Fibroblast of skin of right biceps (primary cell): Measurements from ENCODE around the gene ABLIM1.
A peak's percentile ranks its signal among the peaks of the same experiment; 100 is the strongest.

Experiments used
- DNase-seq: peaks from one replicate; pipeline ENCODE4 v3.0.0-alpha.2; 2013

ABLIM1 gene

DNA sequence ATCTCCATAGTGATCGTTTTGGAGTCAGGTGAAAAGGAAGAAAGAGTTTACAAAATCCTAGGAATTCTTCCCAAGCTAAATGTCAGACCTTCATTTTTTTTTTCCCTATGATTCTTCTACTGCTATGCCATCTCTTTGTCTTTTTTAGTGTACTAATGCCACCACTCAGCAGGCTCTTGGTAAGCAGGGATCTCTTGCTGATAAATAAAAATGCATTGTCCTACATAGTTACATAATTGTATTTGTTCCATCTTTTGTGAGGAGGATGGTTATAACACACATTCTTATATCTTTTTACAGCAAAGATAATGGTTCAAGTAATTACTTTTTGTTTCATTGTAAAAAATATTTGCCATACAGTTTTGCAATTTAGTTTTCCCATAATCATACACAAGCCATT lies 217.0 kb downstream of the ABLIM1 start:
- DNase-seq, result no peak

DNA sequence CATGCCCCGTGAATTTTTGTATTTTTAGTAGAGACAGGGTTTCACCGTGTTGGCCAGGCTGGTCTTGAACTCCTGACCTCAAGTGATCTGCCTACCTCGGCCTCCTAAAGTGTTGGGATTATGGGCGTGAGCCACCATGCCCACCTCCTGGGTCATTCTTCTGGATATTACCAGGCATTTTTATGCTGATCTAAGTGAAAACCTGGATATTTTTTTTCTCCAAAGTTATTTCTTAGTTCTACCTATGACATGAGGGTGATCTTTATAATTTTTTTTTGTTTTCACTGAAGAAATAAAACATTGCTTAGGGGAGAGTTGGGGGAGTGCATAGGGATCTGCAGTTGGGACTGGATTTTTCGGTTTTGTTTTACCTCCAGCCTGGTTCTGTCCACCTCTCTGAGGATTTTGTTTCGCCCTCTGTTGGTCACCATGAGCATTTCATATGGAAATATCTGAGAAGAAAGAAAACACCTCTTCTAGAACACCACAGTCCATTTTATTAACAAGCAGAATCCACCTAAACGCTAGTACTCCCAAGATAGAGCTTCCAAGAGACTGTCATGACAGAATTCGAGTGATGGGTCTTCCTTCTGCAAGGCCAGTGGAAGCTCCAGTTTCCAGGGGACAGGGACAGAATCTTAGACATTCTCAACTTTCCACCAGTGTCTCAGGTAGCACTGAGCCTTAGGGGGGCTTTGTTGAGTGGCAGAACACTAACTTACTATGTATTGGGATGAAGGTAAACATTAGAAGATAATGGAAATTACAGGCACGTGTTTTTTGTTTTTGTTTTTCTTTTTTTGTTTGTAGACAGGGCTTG lies 220.4 kb downstream of the ABLIM1 start:
- peak; percentile 4 for DNase-seq

DNA sequence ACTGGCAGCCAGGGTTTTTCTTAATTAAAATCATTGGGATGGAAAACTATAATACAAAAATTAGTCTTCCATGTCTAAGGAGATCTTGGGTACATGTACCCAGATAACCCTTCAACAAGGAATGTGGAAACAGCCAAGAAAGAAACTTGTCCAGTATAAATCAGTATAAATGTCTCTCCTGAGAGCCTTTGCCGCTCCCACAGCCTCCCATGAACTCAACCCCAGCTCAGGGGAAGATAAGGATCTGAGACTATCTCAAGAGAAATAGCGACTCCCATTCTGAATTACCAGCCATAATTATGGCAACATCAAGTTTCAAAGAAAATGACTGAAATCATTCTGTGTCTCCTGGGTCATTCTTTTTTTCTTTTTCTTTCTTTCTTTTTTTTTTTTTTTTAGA lies 221.1 kb downstream of the ABLIM1 start:
- DNase-seq, result no peak

DNA sequence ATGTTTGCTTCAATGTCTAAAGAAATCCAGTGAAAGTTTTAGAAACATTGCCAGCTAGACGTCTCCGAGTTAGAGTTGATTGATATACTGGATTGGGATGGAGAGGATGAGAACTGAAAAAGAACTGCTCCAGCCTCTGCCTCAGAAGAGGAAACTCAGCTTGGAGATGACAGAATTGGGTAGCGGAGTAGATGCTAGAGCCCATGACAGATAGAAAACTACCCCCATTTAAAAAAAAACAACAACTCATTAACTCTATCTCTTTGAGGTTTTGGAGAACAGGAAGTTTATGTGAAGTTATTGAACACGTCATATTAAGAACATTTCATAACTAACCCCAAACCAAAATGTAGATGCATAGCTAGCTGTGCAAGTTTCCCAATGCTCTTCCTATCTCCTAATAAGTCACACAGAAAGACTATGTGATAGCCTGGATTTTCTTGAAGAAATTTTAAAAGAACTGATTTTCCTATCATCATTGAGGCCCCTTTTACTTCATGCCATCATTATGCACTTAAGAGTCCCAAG lies 225.4 kb downstream of the ABLIM1 start:
- DNase-seq, result no peak

DNA sequence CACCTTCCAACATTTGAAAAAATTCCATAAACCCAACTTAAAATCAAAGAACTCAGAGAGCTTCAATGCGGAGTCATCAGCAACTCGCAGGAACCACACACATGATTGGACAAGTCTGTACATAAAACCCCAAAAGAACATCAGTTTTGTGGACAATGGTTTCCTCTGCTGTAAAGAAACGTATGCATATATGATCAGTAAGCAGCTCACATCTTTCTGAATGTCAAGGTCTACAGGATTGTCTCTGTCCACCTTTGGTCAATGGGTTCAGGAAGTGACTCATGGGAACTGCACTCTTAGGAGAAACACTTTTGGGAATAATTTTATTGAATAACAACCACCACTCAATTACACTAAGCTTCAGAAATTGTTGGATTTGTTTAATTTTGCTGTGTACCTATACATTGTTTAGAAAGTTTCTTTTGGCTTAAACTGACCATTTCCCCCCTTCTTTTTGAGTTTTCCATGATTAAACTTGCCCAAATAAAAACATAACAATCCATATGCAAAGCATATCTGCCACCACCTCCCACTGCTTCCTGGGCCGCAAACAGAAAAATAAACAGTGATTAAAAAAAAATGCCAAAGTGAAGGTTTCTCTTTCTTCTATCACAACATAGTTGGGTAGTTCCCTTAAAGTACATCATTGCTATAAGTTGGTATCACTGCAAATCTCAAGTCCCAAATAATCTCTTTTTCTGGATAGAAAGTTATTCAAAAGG lies 226.5 kb downstream of the ABLIM1 start:
- DNase-seq, result no peak

DNA sequence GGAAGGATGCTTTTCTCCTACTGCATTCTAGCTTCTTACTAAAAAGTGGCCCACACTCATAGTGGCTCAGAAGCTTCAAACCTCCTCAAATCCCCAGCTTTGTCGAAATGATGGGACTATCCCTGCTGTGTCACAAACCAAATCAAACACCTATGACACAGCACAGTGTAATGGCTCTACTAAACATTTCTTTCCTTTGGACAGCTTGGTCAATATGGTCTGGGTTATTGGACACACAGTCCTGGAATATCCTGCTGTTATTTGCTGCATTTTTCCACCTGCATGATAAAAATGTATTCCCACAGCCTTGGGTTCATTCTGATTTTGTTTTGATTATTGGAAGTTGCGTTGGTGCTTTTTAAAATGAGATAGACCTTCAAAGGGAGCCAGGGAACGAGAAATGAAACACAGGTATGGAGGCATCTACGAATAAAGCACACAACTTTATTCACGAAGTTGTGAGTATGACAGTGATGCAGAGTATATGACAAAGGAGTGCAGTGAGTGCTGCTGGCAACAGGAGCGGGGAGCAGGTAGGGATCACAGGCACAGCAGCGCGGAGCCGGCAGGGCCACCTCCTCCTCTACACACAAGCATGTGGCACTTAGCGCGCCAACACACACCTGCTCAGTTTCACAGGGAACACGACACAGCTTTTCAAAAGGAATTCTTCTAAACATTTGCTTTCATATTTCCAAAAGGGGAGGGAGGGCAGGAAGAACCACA lies 227.2 kb downstream of the ABLIM1 start:
- no peak for DNase-seq

DNA sequence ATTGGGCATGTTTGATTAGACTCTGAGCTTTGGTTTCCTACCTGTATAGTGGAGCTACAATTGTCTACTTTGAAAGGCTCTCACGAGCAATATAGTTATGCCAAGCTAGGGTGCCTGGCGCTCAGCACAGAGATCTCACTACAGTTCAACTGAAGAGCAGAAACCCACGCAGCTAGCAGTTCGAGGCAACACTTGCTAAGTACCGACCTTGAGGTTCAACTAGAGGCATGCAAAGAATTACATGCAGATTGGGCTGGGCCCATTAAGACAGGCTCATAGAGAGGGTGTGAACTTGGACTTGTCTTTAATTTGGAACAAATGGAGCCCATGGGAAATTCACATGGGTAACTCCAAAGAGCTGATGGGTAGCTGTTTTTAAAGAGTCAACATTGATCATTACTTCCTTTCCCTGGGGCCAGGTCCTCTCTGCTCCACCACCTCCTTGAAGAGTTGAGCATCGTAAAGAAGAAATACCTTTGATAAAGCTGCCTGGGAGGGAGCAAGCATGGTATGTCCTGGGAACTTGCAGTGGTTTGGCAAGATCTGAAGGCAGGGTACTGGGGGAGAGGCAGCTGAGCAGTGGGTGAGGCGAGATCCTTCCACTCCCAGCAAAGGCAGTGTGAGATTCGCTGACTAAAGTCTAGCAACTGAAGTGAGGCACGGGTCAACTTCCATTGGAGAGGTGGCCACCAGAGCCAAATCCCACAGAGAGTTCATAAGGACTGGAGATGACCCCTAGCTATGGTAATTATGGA lies 228.3 kb downstream of the ABLIM1 start:
- DNase-seq, result no peak

DNA sequence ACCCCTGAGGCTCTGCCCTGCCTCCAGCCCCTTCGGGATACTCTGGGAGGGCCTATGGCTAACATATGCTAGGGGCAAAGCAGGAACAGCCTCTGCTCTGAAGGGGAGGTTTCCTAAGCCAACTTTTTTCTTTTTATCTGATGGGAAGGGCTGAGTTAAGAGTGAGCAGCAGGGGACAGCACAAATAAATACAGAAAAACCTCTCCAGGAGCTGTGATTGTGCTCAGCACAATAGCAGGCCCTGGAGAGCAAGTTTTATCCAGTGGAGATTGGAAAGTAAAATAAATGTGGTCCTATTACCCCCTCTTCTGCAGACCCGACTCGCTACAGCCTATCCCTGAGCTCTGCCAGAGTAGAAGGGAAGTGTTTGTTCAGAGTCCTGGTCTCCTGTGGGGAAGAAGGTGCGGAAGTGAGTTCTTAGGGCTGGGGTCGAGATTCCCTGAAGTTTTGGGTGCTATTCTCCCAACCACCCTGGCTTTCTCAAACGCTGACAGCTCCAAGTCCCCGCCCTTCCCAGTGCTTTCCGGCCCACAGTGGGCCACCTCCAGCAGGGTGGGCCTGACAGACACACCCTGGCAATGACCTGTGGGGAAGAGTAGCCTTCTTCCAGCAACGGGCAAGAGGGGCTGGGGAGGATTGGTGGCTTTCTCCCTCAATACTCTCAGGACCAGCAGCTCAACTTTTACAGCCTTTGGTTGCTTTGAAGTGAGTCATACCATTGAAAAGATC lies 230.8 kb downstream of the ABLIM1 start:
- DNase-seq, result no peak

DNA sequence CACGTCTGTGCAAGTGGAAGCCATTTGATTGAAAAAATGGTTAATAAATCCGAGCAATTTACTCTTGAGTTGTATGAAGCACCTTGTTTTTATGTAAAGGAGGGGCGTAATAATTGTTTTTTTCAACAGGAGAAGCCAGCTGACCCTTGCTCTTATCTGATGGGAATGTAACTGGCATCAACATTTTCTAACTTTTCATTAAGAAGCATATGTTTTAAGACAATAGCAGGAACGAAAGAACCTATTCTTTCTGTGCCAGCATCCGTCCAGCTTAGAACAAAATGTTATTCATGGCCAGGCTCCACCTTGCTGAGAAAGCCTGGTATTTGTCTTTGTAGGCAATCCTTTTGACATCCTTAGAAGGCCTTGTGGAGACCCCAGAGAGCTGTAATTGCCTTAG lies 231.6 kb downstream of the ABLIM1 start:
- no peak for DNase-seq

DNA sequence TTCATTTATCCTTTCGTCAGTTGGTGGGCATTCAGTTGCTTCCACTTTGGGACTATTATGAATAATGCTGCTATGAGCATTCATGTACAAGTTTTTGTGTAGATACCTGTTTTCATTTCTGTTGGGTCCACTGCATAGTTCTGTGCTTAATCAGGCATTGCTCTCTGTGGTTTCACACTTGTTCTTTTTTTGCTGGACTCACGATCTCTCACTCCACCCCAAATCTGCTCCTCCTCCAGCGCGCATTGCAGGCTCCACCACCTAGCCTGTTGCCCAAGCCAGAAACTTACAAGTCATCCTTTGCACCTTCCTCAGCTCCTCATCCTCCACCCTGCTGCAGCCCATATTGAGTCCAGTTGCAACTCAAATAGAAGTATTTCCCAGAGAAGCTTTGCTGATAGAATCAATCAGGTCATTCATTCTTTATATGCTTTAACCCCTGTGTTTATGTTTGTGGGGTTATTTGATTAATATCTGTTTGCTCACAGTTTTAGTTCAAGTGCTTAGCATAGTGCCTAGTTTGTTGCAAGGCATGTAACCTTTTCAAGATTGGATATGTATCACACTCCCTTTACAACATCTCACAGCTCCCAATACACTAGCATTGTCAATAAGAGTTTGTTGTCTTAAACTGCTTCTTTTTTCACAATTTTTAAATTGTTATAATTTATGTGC lies 237.1 kb downstream of the ABLIM1 start:
- no peak for DNase-seq

DNA sequence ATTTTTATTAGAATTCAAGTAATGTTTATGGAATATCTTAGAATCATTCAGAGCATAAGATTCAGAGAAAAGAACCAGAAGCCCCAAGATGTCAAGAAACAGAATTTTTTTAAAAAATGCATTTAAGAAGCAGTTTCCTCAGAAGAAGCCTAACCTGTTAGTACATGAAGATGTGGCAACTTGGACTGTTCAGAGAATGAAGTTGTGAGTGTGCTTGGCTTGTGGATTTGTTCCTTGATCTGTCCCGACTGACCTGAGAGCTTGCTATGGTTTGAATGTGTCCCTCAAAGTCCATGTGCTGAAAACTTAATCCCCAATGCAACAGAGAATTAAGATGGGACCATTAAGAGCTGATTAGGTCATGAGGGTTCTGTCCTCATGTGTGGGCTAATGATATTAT lies 240.0 kb downstream of the ABLIM1 start:
- no peak for DNase-seq

DNA sequence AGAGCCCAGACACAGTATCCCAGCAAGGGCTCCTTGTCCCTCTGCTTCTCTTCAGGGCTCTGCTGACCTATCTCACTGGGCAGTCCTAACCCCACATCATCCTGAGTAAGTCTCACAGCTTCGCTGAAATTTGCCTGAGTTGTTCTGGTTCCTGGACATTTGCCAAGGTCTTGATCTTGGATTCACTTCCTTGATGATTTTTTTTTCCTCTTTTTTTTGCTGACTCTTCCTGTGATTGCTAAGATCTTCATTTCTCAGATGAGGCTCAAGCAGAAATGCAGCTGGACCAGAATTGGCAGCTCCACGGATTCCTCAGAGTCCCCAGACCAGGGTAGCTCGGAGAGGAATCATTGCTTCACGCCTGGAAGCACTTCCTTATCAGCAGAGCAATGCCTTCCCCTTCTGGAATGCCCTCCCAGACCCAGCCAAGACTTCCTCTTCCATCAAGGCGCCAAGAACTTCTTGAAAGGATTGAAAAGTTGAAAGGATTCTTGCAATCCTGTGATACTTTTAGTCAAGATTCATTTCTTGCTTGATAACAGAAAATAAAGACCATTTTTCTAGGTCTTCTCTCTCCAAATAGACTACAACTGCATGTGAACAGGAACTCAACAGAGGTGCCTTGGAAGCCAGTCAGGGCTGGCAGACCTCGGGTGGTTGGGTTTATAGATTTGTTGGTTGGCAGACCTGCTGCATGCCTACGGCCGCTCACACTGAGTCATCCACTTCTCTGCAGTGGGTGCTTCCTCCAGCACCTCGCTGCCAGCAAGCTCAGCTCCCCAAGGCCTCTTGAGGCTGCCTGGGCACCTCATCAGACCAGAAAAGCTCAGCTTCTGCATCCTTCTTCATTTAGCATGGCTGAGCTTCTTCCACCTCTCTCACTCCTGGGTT lies 244.9 kb downstream of the ABLIM1 start:
- no peak for DNase-seq

DNA sequence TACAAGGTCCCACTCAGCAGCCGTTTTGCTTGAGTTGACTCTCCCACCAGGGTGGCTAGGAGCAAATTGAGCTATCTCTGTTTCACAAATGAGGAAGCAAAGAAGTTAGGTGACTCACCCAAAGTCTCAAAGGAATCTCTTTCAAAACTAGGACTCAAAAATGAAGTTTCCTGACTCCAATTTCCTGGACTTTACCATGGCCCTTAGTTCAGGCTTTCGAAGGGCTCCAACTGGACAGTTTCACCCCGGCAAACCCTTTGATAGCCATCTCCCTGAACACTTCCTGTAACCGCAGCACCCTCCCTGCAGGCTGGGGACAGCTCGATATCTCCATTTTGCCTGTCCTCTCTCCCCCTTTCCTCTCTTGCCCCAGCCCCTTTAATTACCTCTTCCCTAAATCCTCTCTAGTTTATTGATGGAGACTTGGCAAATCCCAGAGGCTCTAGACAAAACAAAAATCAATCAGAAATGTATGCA lies 249.1 kb downstream of the ABLIM1 start:
- DNase-seq, result no peak

DNA sequence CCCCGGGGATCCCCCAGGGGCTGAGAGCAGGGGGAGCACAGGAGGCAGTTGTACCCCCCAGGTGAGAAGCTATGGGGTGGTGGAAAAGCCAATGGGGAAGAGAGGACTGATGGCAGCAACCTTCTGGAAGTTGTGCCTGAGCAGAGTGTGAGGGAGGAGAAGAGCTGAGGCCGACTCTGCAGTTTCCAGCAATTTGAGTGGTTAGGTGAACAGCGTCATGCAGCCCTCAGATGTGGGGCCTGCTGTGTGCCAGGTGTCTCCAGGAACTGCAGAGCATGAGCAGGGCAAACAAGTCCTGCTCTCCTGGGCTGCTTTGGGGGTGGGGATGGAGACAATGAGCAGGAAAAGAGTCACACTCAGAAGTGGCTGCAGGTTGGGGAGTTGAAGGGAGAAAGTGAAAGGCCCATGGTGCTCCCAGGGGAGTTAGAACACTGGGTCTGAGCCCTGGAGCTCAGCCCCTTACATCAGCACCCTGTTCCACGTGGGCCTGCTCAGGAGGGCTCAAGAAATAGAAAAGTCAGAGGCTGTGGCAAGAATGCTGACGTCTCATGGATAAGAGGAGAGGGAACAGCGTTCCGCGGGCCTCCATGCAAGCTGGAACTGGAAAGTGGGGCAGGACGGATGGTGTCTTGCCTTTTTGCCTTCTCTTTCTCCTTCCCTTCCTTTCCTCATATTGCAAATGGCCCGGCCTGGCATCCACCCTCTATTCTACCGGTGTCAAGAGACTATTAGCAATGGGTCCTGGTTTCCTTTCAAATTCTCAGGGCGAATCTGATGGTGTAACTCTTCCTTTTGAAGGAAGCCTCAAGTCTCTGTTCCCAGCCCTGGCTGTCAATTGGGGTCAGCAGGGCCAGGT lies 249.7 kb downstream of the ABLIM1 start:
- DNase-seq, result no peak

DNA sequence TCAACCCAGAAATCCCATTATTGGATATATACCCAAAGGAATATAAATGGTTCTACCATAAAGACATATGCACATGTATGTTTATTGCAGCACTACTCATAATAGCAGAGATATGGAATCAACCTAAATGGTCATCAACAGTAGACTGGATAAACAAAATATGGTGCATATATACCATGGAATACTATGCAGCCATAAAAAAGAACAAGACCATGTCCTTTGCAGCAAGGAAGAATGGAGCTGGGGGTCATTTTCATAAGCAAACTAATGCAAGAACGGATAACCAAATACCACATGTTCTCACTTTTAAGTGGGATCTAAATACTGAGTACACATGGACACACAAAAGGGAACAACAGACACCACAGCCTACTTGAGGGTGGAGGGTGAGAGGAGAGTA lies 251.6 kb downstream of the ABLIM1 start:
- DNase-seq, result no peak

DNA sequence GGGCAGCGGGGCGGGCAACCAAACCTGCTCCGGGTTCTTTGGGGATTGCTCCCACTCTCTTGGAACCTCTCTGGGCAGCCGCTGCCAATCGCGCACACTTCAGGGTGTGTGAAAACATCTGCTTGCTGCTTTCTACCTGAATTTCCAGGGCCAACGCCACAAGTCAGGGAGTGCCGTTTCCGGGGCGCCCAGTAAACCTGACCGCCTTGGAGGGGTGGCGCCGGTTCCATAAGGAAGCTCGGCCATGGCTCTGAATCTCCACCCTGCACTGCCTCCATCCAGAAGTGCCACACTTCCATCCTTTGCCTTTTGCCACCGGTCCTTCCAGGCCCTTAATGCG lies 253.1 kb downstream of the ABLIM1 start:
- no peak for DNase-seq

DNA sequence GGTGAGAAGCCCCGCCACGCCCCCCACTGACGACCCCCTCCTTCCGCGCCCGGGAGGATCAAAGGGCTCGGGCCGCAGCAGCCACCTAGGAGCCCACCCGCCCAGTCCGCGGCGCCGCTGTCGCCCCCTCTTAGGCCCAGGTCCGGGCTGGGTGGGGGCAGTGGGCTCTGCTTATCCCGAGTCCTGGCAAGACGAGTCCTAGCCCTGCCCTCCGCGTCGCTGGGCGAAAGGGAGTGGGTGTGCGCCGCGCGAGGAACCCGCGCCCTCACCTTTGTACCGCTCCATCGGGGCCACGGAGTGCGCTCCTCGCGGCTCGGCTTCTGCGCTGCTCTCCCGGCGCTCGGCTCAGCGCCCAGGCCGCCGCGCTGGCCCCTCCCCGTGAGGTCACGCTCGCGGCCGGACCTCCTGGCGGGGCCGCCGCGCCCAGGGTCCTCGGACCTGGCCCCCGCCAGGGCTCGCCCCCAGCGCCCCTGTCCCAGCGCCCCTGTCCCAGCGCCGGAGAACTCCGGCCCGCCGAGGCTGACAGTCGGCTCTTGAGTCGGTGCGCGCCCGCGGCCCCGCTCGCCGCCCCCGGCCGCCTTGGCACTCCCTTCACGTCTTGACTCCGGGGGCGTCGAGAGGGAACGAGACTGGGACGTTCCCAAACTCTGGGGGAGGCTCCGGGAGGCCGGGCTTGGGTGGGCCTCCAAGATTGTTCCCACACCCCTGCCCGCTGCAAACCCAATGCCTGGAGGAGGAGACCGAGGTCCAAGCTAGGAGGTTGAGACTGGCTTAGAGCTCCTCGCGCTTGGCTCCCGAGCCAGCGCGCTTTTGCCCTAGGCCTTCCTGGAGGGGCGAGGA lies 253.7 kb downstream of the ABLIM1 start, which contains the start of gene AFAP1L2:
AFAP1L2 (minus strand) TSS at position 332 of the 840 bp plus-strand sequence; CDS start at position 285, 47 bp downstream.
- DNase-seq, result no peak

DNA sequence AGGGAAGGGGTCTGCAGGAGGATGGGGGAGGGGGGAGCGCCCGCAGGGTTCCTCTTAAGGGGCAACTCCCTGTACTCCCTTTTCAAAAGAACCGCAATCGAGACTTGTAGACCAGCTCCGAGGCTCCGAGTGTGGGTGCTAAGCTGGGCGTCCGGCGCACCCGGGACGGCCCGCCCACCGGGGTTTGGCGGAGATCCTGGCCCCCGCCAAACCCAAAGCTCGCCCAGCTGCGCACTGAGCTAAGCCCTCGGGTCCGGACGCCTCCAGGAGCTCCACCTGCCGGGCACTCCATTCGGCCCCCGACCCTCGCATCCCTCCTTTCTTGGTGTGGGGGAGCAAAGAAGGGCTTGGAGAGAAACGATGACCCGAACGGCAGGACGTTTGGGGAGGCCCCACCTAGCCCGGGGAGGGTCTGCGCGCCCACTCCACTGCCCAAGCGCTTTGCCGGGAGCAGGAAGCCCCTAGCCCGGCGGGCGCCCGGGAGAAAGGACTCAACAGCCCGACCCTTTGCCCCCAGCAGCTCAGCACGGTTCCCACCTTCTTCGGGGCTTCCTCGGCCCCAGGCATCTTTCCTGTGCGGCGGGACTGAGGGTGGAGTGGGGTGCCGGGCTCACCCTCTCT lies 254.4 kb downstream of the ABLIM1 start:
- no peak for DNase-seq
